Stimulated activated CD4-positive, alpha-beta T cell treated with anti-CD3 and anti-CD28 coated beads, Interleukin-4, amount 100 ng/mL, for 1 hour (primary cell): Measurements from ENCODE around the gene NOSTRIN.
"Not testable (repeated sequence)": the region's sequence is repeated elsewhere in the genome, so short reads cannot be mapped to it uniquely, and the experiment has no call there.

Experiments used
- DNase-seq: peaks from one replicate; pipeline ENCODE4 v3.0.0-alpha.2; 2020

Gene NOSTRIN

DNA sequence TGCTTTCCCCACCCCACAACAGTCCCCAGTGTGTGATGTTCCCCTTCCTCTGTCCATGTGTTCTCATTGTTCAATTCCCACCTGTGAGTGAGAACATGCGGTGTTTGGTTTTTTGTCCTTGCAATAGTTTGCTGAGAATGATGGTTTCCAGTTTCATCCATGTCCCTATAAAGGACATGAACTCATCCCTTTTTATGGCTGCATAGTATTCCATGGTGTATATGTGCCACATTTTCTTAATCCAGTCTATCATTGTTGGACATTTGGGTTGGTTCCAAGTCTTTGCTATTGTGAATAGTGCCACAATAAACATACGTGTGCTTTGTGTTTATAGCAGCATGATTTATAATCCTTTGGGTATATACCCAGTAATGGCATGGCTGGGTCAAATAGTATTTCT, 11.3 kb upstream of the NOSTRIN start:
- not testable (repeated sequence) for DNase-seq

DNA sequence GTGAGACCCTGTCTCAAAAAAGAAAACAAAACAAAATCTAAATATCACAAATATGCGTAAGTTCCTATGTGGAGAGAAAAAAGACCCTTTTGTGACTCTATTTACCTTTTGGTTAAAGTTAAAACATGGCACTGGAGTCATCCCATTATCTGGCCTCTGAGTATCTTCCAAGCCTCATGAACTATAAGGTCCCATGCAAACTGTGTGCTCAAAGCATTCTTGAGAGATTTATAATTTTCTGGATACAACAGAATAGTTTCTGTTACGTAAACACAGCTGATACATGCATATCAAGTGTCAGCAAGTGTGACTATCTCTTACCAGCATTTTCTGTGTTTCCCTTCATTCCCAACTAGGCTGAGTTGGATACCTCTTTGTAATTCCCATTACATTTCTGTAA, 8.8 kb upstream of the NOSTRIN start:
- DNase-seq: no peak

DNA sequence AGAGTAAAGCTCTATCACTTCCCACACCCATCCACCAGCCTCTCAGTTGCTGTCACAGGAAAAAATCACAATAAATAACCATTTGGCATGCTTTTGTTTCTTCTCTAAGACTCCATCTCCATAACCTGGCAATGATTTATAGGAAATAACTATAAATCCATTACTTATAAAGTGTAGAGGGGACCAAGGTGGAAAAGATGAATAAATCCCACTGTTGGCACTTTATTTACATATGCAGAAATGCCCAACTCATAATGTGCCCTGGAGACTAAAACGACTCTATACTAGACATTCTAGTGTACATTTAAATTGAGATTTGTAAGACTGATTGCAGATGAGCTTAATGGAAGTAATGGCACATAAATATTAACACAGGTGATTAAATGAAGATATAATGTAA, 7.5 kb upstream of the NOSTRIN start:
- DNase-seq: no peak

DNA sequence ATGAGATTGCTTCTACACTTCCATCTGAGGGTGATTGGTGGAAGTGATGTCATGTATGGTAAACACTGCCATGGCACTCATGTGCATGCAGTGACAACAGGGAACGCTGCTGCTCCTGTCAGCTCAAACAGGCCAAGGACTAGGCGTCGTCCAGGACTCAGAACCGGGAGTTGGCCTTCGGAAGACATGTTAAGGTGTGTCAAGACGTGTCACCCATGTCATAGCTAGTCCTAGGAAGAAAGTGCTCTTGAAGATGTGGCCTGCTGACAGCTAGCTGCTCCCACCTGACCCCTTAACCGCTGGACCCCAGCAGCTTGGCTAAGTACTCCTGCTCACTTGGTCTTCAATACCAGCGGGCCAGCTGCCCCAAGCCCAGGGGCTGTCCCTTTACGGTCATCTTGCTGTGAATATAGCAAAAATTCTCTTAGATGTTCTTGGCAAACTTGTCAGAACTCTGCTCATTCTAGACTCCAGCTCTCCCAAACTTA, 6.3 kb upstream of the NOSTRIN start:
- no peak for DNase-seq

DNA sequence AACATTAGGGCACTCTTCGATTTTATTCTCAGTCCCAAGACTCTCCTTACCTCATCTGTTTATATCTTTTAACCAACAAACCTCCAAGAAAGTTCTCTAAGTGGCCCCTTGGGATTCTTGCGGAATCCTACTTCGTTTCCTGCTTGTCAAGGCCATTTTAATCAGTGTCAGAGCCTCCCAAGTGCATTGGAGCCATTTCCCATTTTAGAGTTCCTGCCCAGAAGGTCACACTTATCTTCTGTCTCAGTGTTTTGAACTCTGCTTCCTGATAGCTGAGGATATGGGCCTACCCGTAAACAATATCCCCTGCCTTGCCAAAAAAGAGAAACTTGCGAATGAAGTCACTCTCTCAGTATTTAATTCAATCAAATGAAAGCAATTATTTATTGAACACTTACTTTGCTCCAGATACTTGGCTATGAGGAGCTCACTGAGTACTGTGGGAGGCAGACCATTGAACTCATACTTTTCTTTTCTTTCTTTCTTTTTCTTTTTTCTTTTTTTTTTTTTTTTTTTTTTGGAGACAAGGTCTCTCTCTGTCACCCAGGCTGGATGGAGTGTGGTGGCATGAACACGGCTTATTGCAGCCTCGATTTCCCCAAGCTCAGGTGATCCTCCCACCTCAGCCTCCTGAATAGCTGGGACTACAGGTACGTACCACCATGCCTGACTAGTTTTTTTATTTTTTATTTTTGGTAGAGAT, 5.7 kb upstream of the NOSTRIN start:
- no peak for DNase-seq

DNA sequence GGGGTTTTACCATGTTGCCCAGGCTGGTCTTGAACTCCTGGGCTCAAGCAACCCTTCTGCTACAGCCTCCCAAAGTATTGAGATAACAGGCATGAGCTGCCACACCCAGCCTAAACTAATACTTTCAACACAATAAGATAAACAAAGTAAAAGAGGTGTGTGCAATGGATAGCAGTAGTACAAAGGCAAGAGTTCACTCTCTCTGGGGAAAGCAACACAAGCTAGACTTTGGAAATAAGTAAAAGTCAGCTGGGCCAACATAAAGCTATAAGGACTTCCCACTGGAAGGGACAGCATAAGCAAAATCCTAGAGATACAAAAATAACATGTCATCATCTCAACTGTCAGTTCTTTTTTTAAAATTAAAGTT, 5.2 kb upstream of the NOSTRIN start:
- DNase-seq: no peak

DNA sequence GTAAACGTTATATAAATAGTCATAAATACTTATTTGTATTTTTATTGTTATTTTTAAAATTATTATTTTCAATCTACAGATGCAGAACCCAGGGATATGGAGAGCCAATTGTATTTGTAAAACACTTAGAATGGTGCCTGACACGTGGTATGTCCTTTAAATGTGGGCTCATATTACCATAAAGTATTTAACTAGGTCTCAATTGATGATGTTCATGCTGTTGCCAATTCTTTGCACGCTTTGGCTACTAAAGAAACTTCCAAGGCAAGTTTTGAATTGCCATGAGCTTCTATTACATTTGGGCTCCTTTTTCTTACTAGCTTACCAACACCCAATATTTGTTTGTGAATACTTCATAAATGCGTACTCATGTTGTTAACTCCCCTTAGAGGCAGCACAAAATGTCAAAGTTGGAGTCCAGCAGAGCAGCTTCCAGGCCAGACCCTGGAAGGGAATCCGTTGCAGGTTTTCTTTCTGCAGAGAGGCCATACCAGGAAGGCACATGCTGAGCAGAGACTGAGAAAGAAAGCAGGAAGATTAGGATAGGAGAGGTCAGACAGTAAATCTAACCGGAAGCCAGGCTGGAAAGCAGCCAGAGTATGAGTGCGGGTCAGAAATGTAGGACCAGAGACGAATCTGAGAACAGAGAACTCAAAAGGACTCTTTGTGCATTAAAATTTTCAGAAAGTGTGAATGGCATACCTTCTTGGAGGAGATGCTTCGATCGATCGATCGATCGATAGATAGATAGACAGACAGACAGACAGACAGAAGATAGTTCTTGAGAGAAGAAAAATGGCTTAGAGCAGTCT, 4.2 kb upstream of the NOSTRIN start:
- no peak for DNase-seq

DNA sequence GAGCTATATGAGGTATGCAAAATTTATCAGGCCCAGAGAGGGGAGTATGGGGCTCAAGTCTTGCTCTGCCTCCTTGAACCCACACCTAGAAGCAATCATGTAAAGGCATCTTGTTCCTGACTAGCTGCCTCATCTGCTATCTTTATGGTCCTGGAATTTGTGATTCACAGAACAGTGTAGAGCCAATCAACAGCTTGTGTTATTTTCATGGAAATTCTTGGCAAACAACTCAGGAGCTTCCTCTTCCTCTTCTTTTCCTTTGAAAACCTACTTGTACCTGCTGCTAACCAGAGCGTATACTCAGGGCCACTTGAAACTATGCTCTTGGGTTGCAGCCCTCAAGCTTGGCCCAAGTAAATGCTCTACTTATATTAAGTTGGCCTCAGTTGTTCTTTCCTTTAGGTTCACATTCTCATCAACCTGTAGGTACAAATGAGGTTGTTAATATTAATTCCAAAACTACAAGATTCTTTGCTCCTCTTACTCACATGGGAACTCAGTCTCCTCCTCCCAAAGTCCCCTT, 3.5 kb upstream of the NOSTRIN start:
- no peak for DNase-seq

DNA sequence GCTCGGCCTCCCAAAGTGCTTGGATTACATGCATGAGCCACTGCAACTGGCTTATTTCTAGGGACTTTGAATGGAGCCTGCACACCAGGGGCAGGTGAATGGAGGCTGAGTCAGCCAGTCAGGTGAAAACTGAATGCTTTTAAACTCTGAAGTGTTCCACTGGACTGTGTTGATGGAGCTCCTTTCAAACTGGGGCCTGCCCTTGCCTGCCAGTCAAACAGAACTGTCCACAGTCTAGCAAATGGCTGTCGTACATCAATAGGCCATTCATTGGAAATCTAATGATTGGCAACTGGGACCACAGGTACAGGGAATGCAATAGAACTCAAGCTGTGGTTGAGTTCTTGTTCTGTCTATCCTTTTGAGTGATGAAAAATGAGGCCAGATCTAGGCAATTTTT, 966 bp upstream of the NOSTRIN start:
- DNase-seq: no peak

DNA sequence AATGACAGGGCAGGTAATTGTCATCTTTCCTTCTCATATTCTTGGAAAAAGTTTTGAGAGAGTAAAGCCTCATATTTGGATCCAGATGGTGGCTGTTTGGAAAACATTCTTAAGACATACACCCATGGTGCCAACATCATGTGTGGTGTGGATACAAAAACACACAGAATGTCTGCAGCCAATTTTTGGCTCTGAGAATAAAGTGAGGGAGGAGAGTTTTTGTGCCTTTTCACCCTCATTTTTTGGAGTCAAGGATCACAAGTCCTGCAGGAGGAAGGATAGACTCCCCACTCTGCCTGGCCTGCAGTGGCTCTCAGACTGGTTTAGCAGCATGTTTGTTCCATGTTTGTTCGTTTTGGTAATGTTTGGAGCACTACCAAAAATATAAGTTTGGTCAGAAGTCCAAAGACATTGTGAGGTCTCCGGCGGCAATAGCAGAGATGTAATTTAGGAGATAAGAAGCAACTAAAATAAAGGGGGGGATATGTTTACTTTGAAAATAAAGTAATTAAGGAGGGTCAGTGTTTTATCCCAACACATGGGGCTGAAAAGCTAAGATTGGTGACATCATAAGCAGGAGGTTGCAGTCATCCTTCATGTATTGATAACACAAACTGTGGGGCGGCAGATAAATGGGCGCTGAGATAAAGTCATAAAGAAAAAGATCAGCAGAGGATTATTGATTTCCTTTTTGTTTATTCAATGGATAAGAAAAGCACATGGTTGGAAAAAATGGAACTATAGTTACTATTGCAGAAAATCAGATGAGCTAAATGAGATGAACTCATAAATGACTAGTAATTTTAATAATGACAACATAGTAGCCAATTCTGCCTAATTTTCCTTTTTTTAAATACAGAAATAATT, 655 bp downstream of the NOSTRIN start:
- DNase-seq: no peak

DNA sequence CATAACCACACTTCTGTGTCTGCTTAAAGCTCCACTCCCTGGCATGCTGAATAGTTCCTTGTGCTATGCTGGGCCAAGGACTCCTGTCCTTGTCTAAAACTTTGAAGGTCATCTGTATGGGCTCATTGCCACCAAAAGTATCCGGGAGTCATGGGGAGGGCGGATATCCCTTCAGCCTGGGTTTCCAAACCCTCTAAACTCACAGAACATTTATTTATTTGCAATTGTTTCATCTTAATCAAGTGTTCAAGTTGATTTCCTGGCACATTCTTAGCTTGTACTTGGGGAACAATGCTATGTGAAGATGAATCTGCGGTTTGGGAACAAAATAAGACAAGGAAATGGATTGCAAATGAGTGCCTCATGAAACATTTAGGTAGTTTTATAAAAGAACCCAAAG, 1.8 kb downstream of the NOSTRIN start:
- DNase-seq: no peak

DNA sequence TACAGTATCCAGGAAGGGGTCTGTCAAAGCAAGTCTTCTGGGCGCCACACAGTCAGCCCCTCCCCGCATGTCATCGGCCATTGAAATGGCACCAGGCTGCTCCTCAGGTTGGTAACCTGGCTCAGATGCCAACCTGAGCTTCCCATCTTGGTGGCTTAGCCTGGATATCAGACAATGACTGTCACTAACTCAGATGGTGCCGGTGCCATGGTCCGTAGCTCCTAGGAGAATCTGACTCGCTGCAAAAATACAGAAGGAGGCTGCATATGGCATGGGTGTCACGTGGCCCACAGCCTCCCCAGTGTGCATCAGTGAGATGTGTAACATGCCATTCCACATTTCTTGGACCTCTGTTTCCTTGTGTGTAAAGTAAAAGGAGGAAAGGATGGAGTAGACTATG, 3.2 kb downstream of the NOSTRIN start:
- no peak for DNase-seq

DNA sequence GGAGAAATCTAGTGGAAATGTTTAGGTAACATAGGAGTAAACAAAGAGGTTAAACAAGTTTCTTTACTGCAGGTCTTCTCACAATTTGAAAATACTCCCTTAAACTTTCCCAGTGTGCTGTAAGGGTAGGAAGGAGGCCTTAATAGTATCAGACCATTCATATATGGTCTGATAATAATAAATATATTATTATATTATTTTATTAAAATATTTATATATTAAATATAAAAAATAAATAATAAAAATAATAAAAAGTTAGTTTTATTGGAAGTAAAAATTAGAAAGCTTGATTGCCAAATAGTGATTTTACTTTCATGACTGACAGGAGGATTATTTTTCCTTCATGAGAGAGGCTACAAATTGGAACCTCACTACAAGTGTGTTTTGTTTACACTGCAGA, 7.1 kb downstream of the NOSTRIN start:
- DNase-seq: no peak

DNA sequence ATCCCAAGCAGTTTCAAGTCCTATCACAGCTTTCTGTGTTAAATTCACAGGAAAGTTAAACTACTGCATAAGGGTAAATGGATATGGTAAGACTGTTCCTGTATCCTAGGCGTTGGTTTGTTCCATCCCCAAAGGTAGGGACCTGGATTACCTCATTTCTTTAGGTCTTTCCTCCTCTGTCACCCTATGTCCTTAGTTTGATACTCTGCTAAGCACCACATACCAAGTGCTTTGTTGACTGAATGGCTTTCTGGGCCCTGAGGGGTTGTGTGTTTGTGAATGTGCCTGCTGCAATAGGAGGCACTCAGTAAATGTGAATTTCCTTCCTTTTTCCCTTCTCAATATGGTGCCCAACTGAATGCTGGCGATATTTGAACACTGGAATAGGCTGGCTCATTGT, 7.8 kb downstream of the NOSTRIN start:
- DNase-seq: no peak

DNA sequence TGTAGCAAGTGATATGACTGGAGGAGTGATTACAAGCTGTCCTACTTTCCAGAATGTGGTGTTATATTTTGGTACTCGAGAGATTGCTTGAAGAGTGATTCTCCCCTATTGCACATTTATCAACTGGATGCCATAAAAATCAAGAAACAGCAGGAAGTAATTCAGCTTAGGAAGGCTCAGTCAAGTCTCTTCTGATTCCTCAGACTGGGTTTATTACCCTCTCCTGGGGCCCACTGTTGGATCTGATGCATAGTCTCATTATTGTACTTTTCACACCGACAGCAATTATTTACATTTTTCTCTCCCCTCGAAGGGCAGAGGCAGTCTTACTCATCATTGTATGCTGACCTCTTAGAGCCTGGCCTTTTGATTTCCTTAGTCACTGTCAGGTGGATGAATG, 9.3 kb downstream of the NOSTRIN start:
- DNase-seq: no peak

DNA sequence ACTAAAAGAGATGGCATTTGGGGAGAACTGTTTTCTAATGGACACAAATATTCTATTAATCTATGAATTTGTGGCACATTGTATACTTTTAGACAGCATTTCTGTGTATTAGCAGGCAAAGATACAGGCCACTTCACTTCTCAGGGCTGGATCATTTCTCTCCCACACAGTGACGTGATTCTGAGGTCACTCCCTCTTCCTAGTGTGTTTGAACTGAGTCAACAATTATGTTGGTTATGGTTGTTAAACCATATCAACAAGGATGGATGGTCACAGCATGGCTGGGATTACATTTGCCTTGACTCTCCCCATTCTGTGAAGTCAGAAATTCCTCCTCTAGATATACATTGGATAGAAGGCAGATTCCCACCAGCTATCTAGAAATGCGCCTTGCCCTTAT, 11.6 kb downstream of the NOSTRIN start:
- no peak for DNase-seq

DNA sequence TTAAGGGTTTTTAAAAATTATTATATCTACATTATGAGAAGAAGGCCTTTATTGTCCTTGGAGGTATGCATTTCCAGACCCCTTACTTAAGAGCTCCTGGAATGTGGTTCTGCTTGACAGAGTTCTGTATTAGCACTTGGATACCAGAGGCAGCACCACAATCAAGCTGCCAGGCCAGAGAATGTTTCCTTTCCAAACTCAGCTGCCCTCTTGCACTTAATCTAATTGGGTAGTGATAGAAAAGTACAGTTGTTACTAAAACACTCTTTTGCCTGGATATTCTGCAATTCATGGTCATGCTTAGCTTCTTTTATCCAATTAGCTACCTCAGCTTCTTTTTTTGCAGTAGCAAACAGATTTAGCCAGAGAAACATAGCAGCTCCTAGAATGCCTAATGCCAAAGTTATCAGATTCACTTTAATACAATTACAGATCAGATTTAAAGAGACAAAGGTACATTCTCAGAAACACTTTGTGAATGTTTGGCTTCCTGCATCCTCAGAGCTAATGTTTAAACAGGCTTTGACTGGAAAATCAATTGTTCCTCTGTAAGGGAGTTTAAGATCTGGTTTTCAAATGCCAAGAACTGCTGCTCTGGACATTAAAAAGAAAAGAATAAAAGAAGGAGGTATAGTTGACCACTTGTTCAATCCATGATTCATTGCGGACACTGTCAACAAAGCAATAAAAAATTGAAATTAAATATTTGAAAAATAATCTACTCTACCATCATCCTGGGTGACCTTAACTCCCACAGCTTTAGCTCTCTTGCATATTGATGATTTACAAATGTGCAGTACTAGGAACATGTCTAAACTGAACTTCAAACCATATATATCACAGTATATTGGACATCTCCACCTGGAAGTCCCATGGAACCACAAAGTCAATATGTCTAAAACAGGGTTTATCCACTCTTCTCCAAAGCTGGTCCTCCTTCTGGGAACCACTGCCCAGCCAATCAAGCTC, 12.8 kb downstream of the NOSTRIN start:
- no peak for DNase-seq

DNA sequence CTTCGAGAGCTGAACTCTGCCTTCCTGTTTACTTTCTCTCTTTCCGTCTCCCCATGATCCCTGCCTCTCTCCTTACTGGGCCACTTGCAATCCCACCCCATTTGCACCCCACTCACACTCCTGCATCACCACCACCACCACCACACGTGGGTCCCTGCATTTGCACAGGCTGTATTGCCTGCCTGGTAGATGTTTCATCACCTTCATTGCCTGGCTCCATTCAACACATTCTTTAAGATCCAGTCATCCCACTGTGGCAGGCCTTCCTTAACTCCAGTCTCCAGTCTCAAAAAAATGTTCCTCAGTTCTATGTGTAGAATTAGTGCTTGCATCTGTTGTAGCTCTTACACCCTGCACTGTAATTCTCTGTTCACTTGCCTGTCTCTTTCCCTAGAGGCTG, 13.9 kb downstream of the NOSTRIN start:
- no peak for DNase-seq

DNA sequence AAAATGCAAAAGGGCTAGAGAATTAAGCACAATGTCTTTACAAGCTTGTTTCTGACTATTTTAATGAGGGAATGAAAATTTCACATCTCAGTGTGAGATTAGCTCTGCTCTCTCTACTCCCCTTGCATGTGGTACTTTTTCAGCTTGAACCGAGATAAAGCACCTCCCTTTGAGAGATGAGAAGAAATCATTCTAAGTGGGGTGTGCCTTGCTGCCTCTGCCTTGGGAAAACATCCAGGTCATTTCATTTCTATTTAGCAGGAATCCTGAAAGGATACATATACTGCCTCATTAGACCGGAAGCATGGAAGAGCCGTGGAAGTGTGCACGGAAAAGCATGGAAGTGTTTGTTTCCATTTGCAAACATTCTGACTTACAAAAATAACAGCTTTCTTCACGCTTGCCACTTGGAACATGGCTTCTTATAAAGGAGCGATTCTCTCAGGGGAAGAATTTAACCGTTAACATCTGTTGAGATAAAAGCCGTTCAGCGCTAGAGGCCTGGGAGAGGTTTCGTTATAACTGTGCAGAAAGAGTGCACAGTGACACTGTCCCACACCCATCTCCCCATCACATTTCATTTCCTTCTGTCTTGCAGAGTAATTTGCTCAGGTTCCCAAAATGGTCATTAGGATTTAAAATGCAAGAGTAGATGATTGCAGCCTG, 16.7 kb downstream of the NOSTRIN start:
- no peak for DNase-seq

DNA sequence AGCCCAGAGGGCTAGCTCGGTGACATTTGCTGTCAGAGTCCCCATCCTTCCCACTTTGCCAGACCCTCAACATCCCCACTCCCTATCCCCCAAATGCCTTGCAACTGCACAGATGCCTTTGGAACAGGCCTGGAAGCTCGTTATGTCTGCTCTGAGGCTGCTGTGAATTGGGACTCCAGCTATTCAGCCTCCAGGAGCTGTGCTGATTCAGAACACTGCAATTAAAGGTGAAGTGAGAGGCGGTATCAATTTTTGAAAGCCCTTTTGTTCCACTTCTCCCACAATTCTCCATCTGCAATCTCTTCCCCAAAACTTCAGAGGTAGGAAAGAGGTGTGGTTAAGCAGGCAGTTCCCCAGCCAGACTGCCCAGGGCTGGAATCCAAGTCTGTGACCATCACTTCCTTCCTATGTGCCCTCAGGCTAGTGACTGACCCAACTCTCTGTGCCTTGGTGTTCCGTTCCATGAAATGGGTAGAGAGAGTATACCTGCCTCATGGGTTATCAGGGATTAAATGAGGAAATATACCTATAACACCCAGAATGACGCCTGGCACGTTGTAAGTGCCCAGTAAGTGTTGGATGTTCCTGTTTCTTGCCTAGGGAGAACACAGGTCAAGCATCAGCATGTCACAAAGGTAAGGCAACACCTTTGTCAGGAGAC, 17.5 kb downstream of the NOSTRIN start:
- no peak for DNase-seq

DNA sequence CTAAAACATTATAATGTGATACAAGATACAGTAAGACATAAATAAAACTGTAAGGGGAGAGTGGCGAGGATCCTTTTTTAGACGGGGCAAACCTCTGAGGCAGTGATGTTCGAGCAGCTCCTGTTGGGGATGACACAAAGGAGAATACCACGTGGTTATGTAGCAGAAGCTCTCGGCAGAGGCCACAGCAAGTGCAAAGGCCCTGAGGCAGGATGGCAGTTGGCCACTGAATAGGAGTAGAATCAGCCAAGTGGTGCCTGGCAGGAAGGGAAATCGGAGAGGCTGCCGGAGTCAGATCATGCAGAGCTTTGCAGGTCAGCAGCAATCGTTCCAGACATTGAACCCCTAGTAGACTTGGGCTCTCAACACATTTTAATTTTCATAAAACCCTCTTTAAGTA, 19.1 kb downstream of the NOSTRIN start:
- DNase-seq: no peak
